SKM-1 (cell line): Measurements from ENCODE around the gene MAGI2.

Experiments
- DNase-seq: peaks from one replicate; lab custom pipeline; 2025; ENCODE audit not compliant: unreplicated experiment; lab: John Stamatoyannopoulos, UW

Gene MAGI2

DNA sequence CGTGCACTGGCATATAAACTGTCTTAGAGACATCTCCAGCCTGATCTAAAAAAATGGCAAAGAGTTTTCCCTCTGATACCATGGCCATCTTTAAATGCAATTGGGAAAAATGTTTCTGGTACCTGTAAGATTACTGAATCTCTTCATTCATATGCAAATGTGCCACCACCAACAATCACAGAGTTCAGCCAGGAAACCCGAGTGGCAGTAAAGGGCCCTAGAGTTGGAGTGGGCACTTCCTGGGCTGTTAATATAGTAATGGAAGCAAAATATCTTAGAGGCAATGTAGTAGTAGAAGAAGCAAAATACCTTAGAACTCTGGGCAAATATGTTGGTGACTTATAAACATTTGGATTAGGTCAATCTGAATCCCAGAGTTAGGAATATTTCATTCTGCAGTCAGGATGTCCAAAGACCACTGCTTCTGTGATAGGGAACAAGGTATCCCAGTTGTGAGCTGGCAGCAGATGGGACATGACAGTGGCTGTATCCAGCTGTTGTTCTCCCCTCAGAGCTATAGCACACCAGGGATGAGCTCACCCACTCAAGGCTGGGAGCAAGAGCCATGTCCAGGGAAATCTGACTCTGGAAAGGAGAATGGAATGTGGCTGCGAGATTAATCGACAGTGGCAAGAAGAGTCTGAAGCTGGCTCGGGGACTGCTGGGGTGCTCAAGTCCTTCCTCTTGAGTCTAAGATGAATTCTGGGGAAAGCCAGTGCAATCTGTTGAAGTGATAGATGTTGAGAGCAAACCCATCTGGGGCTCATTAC lies 1322.8 kb downstream of the MAGI2 start:
- DNase-seq, result no peak

DNA sequence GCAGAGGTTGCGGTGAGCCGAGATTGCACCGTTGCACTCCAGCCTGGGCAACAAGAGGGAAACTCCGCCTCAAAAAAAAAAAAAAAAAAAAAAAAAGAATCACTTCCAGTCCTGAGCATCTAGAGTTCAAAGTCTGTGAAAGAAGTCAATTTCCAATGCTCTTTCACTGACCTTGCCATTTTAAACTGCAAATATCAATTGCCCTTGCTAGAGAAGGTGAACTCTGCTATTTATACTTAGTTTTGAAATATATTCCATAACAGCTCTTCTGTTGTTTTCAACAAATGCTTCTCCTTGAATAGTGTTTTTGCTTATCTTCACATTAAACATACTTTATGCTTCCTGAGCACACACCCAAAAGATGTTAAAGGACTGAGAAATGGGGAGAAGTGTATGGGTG lies 1323.6 kb downstream of the MAGI2 start:
- no peak for DNase-seq

- DNase-seq, result no peak
Measured at GRCh38 chr7:78127009-78127408, 1326.5 kb downstream of the MAGI2 start.

- DNase-seq, result no peak
Measured at GRCh38 chr7:78125884-78126283, 1327.6 kb downstream of the MAGI2 start.

GRCh38 chr7:78124216-78124615 lies 1329.3 kb downstream of the MAGI2 start:
- no peak for DNase-seq

DNA sequence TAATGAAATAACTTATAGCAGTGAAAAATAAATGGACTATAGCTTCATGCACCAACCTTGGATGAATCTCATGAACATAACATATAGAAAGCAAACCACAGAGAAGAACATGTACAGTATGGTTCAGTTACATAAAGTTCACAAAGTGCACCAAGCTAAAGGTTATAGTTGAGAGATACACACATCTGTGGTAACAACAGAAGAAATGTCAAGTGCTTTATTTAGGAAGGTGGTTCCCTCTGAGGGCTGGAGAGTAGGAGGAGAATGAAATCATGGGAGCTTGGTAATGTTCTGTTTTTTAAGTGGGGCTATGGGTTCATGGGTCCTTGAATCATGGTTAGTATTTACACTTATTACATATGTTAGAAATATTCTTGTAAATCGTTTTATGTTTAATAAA lies 1331.6 kb downstream of the MAGI2 start:
- DNase-seq, result no peak

DNA sequence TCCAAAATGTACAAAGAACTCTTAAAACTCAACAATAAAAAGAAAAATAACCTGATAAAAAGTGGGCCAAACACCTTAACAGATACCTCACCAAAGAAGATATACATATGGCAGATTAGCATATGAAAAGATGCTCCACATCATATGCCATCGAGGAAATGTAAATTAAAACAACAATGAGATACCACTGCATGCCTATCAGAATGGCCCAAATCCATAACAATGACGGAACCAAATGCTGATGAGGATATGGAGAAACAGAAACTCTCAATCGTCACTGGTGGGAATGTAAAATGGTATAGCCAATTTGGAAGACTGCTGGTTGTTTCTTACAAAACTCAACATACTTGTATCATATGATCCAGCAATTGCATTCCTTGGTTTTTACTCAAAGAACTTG lies 1335.0 kb downstream of the MAGI2 start:
- DNase-seq, result no peak

DNA sequence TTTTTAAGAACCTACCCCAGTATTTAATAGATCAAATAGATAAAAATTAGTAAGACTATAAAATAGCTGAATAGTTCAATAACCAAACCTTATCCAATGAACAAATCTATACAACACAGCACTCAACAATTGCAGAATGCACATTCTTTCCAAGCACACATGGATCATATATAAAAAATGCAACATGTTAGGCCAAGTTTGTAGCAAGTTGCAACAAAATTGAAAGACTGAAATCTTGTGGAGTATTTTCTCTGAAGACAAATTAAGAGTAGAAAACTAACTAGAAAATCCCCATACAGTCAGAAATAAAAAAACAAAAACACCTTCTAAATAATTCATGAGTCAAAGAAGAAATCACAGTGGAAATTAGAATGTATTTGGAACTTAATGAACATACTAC lies 1337.6 kb downstream of the MAGI2 start:
- DNase-seq, result no peak

DNA sequence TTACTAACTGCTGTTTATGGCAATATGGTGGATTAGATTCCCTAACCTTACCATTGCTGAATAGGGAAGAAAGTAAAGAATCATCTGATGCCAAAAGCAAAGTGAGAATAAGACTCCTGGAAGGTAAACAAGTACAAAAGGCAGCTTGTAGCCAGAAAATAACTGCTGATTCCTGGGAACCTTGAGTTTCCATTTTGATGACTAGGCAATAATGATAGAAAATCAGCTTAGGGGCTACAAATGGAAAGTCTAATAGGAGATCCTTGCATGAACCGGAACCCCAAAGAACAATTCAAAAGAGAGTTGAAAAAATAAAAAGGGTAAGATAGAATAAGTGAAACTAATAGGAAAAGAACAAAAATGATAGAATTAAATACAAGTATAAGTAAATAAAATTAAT lies 1338.5 kb downstream of the MAGI2 start:
- no peak for DNase-seq

DNA sequence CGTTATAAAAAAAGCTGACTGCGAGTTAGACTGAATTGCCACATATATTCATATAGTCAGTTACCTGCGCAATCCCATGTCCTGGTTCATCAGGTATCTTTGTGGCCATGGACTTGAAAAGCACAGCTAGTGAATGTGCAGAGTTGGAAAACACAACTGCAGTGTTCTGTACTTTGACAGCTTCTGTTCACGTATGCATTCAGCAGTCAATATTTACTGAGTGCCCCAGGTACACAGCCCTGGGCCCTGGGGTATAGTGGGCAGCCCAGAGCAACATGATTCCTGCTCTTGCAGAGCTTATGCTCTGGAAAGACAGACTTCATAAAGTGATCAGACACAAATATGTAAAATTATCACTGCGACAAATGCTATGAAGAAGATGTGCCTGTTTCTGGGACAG lies 1341.0 kb downstream of the MAGI2 start:
- no peak for DNase-seq

DNA sequence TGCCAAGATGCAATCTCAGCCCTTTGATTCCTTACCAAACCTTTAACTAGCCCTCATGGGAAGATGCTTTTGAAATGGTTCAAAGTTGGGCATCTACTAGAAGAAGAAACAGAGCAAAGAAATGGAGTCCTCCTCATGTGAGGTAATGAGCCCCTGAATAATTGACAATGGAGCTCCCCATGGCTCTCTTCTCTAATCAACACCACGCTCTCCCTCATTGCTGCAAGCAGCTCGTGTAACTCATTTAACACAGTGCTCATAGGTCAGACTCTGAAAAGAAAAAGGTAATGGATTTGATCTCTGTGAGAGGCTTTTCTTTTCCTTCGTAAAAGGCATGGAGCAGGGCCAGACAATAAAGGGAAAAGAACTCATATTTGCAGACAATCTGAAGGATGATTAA lies 1342.1 kb downstream of the MAGI2 start:
- DNase-seq, result no peak

GRCh38 chr7:78103475-78103874 lies 1350.0 kb downstream of the MAGI2 start:
- DNase-seq, result no peak

- no peak for DNase-seq
Measured at GRCh38 chr7:78101076-78101475, 1352.4 kb downstream of the MAGI2 start.

DNA sequence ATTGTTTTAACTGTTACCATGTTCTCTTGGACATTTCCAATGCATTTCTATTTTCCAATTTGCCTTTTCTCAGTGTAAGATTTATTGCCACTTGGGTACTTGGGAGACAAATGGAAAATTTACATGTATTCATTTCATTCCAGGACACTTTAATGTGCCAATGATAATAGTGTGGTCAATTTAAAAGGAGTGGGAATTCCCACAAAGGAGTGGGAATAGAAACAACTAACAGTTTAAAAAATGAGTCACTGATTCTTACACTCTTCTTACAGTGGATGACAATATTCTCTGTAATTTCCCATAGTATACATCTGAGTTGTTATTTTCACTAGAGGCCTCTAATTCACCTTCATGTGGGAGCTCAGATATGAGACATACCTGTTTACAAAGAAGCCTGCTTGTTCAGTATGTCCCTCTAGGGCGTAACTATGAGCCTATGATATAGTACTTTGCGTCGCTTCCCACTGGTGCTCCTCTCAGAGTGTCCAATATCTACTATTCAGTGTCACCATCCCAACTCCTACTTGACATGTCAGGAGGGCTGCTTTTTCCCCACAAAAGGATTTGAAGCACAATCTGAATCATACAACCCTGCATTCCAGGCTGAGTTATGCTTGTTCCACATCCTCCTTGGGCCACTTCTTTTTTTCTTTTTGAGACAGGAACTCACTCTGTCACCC lies 1353.6 kb downstream of the MAGI2 start:
- no peak for DNase-seq

DNA sequence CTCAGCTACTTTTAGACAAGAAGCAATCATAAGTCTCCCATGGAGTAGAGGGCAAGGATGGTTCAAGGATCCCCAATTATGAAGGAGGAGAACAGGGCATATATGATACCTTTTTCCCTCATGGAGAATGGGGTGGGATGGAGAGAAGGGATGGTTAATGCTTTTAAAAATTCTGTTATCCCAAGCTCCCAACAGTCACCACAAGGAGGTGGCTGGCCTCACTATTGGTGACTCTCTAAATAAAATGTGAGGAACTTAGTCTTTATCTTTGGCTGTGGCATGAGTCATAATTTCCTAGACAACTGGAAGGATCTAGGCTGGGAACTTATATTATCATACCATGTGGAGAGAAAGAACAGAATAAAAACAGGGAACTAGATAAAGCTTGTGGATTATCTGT lies 1357.9 kb downstream of the MAGI2 start:
- no peak for DNase-seq

GRCh38 chr7:78092331-78092730 lies 1361.1 kb downstream of the MAGI2 start:
- DNase-seq, result no peak

DNA sequence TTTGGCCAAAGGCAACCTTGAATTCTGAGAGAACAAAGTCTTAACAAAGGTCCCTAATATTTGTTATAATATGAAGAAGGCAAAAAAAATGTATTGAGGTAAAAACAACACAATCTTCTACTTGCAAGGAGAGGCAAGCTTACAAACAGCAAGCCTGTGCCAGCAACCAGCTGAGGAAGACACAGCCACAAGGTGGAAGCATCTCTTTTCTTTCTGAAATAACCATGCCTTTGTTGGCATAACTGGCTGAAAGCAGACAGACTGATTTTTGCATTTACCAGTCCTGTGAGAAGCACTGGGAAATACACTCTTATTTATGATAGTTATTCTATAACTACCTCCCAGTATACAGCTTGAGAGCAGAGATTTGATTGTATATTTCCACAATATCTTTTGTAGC lies 1362.9 kb downstream of the MAGI2 start:
- no peak for DNase-seq

DNA sequence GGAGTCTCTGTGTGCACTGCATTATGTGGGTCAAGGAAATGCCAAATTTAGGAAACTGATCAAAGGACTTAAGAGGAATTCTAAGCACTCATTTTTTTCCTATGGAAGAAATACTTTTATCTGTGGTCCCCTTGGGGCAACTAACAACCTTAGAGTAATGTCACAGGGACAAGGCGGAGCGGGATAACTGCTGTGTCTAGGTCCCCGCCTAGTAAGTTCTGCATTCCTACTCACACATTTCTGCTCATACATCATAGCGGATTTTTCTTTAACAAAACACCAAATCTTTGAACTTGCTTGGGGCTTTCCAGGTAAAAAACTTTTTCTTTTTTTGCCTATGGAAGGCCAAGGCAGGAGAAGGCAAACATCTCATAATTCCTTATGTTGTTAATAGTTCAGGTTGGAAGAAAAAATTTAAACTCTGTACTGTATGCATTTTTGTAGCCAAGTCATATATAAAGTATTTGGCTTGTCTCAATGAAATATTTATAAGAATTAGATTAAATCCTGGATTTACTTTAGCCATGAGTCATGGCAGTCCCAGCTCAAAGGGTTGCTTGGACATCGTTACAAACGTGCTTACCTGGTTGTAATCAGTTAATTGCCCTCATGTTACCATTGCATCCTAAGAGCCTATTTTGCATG lies 1369.9 kb downstream of the MAGI2 start:
- no peak for DNase-seq

- DNase-seq, result no peak
Measured at GRCh38 chr7:78082556-78082955, 1370.9 kb downstream of the MAGI2 start.

DNA sequence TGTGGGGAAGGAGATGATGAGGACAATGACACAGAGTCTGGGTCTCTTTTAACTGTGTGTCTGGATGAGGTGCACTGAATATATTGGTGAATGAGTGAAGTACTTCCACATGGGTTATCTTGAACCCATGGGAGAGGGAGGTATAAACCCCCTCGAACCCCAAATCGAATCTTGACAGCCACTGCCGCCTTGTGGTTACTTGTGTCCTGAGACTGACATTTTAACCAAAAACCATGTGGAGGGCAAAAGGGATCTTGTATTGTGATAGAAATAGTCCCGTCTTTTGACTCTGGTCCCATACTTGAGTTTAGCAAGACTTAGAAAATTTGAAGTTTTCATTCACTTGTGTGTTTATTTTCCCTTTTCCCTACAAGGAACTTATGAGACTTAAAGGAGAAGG lies 1371.6 kb downstream of the MAGI2 start:
- no peak for DNase-seq

- DNase-seq, result no peak
Measured at GRCh38 chr7:78081344-78081743, 1372.1 kb downstream of the MAGI2 start.

DNA sequence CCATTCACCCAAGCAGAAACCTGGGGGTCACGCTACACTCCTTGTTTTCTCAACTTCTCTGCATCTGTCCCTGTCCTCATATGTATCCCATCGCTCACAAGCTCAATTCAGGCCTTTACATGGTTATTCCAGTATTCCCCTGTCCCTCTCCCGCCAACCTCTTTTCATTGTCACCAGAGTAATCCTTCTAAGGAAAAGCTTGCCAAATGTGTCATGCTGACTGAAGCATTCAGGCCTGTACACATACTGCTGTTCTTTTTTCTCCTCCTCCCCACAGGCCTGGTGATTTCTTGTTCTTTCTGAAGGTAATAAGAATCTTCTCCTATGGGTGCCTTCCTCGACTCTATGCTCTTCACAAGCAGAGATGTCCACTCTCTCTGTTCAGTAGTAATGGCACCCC lies 1372.7 kb downstream of the MAGI2 start:
- no peak for DNase-seq
